Posterior cingulate gyrus (tissue), 11 donors: ENCODE data around the gene HERC2.

Source experiments
- DNase-seq, 10 donors: peaks; one replicate each; pipeline versions ENCODE4 v3.0.0 to v3.0.0-alpha.2; 2020 to 2021; ENCODE audit warnings: mixed read lengths in 3 of 10
- intact Hi-C: fragments of 100-400 bp; cut with DNase I; formaldehyde crosslinking; loops from one replicate; pipeline ENCODE4 v1.15.1; 2023

Gene HERC2

DNA sequence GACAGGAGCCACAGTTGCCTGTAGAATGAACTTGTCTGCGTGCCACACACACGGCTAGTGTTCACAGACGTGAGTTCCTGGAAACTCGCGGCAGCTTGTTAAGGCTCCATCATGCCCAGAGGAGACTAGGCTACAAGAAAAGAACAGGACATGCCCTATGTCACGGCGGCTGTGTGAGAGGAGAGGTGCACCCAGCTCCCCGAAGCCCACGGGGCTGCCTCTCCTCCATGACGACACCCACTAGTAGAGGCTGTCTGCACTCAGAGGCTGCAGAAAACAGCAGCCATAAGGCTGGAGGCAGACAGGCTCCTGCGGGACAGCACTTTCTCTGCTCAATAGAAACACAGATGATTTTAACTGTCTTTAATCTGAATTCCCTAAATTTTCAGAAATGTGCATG lies 203.9 kb downstream of the HERC2 start:
- intact Hi-C loops: no loop called here
- no peak for DNase-seq

DNA sequence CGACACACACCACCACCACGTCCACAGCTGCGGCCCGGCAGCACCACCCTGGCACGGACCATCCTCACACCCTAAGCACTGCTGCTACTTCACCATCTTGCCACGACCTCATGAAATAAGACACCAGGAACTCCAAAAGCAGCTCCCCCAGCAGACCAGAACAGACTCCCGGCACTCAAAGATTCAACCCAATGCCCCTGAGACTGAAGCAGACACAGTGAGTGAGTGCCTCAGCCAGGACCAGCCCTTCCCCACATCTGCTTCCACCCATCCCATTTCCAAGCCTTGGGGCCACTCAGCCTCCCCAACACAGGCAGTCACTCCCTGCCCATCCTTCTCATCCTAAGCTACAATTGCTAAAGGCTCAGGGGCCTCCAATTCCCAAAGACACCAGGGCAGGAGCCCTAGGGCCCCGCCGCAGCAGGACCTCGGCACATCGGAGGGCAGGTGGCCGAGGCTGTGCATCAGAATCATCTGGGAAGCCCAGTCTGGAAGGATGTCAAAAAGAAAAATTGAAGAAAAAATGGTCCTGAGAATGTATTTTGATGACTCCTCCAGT lies 204.5 kb downstream of the HERC2 start:
- intact Hi-C loops: no loop called here
- peak in 1 of 10 donors; percentile 0 for DNase-seq

DNA sequence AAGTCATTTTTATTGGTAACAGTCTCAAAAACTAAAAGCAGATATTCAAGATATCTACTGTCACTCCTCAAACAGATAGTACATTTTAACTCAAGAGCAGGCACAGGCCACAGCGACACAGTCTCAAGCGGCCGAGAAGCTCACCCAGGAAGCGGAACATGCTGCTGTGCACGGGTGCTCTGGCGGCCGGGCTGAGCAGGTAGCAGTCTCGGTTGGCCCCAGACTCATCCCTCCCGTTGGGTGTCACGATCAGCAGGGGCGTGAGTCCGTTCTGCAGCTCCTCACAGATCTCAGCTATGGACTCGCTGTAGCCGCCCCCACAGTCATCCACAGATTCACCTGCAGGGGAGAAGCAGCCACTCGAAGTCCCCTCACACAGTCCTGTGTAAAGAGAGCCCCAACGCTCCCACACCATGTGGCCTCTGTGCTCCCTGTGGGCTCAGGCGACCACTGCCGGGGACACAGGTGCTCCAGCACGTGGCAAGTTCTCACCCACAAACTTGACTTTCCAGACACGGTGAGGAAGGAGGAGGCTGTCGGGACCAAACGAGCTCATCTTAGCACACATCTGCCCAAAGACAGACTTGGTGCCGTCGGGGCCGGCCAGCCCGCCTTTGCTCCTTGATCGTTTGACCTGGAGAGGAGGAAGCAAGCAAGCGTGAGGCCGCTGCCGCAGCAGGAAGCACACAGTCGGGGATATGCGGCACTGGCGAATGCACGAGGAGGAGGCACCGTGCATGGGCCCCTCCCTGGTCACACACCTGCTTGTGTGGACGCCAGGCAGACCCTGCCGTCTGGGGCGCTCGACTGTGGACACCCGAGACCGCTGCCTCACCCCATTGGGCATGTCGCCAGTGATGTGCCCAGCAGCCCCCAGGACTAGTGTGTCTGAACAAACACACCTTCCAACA lies 205.2 kb downstream of the HERC2 start:
- intact Hi-C loops: no loop called here
- peak in 1 of 10 donors; percentile 1 for DNase-seq

DNA sequence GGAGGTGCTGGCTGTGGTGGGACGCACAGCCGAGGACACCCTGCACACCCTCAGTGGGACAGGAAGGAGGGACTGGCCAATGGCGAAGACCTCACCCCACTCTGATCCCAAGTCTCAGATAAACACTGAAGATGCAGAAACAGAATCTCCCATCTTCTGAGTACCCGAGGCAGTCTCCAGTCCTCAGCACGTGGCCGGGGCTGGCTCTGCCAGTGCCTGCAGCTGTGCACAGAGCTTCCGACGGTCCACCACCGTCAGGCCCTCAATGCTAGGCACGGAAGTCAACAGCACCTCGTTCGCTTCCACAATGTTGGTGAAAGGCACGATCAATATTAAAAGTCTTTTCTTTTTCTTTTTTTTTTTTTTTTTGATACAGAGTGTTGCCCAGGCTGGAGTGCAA lies 206.1 kb downstream of the HERC2 start:
- no peak for DNase-seq
- intact Hi-C loops: no loop called here

DNA sequence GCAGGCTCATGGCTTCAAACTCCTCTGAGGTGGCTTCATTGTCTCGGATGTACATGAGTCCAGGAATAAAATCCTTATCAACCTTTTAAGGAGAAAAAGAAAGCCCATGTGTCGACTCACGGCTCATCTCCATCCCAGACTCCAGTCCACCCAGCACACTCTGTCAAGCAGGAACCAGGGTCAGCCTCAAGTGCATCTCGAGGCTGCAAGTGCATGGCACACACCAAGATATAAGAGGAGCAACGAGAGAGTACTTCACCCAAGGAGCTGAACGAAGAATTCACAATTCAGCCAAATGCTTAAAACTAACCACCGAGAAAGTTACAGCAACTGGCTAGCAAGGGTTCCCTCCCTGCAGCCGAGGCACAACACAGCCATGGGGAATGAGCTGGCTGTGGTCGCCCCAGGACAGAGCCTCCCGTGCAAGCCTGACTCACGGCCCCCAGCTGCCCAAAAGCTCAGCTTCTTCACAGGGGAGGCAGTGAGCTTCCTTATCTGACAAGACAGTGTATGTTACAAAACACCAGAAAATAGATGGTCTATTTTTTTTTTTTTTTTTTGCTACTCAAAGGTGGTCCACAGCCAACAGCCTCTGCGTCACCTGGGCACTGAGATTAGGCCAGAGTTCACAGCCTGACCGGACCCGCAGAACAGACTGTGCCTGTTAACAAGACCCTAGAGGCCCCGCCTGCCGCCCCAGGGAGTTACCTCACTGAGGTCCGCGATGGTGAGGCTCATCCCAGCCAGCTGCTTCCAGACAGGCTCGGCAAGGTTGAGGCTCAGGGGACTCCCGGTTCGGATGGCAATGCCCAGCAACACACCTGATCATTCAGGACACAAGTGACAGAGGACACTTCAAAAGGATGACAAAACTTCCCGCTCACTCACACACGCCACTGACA lies 207.0 kb downstream of the HERC2 start:
- intact Hi-C loops: no loop called here
- peak in 1 of 10 donors; percentile 1 for DNase-seq

DNA sequence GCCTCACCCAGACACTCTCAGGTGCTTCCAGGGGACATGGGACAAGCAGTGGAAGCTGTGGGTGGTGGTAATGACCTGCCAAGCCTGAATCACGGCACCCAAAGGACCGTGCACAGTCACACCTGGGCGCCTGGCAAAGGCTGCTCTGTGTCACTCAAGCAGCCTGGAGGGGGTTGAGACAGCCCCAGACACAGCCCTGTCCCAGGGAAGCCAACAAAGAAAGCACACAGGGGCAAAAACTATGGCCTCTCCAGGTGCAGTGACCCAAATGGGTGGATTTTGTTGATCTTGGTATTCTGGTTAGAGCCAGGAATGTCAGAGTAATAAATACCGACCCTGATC lies 207.9 kb downstream of the HERC2 start:
- intact Hi-C loops: no loop called here

DNA sequence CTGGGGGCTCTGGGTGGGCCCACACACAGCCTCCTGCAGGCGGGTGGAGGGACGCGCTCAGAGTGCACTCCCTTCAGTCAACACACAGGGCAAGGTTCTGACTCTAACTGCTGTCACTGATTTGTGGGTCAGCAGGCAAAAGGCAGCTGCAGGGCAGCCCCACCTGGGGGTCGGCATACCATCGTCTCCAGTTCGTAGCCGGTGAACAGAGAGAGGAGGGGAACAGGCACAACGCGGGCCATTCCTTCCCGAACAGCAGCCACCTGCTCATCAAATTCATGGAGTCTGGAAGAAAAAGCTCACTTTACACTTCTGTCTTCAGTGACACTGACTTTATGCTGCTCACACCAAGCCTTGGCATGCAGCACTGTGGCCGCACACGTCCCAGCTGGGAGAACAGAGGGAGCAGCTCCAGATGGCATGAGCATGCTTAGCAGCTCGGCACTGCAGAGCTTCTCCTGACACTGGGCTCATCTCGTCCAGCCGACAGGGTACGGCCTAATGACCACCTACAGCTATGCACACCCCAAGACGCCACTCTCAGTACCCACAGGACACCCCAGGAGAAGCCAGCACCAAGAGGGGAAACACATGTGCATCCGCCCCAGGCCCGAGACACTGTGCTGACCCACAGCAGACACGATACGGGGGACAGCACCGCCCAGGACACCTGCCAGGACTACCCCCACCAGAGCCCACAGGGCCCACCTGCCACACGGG lies 208.4 kb downstream of the HERC2 start:
- DNase-seq: peak in 3 of 10 donors; percentile 41 to 92 (median 91)
- intact Hi-C loops: no loop called here

More for the DNA sequence above, 207.9 kb downstream of the HERC2 start:
- no peak for DNase-seq

DNA sequence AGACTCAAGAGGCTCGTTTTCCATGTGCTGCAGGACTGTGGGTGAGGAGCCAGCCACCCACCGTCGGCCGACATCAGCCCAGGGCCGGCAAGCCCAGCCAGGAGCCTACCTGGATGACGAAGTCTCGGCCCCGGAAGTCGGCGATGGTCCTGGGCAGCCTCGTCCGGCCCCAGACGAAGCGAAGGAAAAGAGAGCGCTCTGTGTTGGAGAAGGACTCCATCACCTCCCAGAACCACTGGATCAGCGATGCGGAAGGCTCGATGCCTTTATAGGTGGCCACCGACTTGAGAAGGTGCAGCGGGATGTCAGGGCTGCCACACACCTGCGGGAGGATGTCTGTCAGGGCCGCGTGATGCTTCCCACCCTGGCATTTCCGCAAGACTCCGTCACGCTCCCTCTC lies 209.0 kb downstream of the HERC2 start:
- no peak for DNase-seq
- intact Hi-C loops: no loop called here

DNA sequence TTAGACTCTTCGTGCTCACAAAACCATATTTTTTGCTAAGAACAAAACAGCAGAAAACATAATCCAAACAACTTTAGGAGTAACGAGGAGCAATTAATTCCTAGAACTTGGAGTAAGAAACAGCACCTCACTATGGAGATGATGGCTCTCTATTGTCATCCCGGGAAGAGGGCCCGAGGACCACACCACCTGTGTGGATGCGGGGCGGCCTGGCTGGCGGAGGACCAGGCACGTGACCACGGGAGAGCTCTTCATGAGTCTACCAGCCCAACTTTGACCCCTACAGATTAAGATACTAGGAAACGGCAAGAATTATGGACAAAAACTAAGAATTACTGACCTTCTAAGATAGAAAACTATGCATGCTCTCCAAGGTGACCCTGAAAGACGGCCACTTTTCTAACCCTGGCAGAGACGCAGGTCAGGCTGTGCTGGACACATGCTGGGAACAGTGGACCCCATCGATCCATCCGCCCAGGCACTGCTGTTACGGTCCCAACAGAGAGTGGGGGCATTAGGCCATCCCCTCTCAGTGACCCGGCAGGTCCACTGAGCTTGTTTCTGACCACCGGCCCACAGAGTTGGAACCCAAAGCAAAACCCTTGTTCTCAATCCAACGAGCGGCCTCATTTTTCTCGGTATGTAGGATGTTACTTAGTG lies 209.7 kb downstream of the HERC2 start:
- DNase-seq: no peak
- intact Hi-C loops: no loop called here

DNA sequence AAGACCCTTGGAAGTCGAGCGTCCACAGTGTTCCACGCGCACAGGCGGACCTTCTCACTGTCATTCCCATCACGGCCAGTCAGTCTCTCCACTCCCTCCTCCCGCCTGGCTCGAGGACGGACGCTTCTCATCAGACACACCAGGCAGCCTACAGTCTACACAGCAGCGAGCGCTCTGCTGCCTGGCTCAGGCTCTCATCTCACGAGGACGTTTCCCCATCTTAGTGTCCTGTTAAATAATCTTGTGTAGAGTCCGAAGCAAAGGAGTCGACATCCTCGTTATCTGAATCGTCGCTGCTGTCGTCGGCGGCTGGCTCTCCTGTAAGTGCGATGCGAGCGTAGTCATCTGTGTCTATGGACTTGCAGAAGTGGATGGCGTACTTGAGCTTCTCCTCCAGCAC lies 210.4 kb downstream of the HERC2 start:
- intact Hi-C loops: no loop called here
- peak in 1 of 10 donors; percentile 23 for DNase-seq

DNA sequence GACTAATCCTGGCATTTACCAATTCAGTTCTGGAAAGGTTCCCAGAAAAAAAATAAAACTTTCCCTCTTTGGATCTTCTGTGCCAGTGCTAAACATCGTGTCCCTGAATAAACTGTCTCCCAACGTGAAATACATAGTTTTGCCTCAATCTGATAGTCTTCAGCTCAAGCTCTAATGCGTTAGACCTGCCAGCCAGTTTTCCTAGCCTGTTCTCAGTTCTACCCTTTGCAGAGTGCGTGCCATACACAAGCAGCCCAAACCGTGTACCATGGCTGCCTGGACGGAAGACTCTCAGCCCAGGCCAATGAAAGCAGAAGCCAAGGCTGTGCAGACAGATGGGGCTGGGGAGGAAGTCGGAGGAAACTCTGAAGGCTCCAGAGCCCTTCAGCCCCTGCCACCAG lies 211.5 kb downstream of the HERC2 start:
- DNase-seq: peak in 1 of 10 donors; percentile 74
- intact Hi-C loops: no loop called here

DNA sequence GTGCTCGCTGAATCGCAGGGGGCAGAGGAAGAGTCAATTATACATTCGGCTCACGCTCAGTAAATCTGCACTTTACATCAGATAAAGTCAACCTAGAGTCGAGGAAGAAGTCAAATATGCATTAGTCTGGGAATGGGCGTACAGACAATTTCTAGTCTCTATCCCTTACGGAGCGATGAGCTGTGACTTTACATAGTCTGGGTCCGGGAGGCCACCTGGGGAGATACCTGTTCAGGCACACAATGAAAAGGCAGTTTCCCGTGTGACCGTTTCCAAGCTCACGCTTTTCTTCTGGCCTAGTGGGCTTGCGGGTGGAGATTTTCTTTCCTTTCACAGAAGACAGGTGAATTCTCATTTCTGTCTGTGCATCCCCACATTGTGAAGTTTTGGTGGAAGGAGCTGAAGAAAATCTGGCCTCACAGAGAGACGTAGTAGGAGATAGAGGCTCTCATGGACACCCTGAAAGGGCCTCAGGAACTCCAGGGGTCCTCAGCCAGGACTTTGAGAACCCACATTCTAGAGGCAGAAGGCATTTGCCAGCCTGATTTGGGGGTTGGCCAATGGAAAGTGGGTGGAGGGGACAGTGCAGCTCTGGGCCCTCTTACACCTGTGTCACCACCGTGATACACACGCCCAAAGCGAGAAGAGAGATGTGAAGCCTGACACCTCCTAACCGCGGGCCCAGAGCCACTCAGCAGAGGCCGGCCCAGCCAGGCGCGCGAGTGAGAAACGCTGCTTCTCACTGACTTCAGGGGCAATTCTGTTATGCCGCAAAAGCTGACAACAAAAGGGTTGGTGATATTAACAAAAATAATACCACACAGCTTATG lies 212.1 kb downstream of the HERC2 start:
- intact Hi-C loops: no loop called here

DNA sequence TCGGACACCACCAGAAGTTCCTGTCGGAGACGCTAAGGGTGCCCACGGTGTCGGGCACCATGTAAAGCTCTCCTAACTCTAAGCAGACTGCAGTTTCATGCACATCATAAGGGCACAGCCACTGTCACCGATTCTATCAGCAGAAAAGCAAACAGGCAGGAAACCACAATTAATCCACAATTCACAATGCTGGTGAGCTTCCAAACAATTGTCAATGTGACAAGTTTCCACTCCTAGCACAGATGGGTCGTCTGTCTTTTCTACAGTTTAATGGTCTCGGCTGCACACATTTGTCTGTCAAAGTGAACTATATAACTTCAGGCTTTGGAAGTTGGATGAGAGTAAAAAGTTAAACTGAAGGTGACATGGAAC lies 214.1 kb downstream of the HERC2 start:
- intact Hi-C loops: no loop called here
- no peak for DNase-seq

More for the DNA sequence above, 212.1 kb downstream of the HERC2 start:
- peak in 3 of 10 donors; percentile 6 to 76 (median 71) for DNase-seq

DNA sequence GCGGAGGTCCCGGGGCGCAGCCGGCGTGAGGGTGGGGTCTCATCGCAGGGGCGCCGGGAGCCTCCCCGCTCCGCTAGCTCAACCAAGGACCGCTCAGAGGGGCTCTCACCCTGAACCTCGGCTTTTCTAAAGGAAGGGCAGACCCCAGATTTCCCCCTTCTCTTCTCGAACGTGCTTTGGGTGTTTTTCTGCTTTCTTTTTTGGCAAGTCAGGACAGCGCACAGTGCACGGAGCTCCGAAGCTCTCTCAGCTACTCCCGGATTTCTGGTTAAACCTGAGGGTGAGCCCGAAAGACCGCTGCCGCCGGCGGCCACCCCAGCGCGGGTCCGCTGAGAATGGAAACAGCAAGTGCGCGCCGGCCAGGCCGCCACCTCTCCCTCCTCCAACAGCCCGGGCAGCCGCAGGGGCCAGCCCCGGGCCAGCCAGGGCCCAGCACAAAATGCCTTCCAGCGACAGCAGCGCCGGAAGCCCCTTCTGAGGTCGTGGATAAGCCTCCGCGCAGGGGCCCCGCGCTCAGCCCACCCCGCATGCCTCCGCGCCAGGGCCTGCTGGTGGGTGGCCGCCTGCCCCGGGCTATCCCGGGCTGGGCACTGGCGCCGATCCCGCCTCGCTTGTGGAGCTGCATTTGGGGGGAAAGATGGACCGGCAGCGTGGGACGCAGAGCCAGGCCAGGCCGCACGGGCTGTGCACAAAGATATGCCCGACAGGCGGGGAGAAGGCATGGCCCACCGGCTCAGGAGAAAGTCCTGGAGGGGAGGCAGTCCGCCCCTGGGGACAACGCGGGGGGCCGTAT lies 214.7 kb downstream of the HERC2 start:
- intact Hi-C loops: no loop called here
- DNase-seq: peak in 2 of 10 donors; percentile 73 to 84

DNA sequence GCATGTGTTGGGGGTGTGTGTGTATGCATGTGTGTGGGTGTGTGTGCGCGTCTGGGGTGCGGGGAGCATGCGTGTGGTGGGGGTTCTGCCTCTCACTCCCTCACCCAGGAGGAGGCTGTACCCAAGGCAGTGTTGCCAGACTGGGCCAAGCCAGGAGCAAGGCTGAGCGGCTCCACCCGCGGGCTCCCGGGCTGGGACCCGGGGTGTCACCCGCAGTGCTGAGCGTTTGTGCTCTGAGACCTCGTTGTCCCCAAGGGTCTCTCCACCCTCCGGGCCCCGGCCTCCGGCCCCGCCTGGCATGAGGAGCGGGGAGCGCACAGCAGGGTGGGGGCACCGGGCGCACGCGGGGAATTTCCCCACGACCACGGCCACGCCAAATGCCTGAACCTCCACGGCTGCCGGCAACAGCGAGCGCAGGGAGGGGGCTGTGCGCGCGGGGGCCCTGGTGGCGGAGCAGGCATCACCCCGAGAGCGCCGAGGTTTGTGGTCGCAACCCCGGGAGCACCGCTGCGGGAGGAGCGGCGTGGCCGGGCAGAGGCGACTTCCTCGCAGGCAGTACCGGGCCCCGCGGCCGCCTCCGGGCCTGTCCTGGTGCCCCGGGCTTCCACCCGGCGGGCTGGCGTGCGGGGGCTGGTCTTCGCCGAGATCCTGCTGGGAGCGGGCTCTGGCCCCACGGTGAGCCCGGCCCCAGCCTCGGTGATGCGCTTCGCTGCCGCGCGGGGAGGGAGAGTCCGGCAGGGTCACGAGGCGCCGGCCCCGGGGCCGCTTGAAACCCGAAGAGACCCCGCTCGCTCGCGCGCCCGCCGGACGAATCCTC lies 215.5 kb downstream of the HERC2 start:
- peak in 2 of 10 donors; percentile 83 to 89 for DNase-seq
- intact Hi-C loops: no loop called here

DNA sequence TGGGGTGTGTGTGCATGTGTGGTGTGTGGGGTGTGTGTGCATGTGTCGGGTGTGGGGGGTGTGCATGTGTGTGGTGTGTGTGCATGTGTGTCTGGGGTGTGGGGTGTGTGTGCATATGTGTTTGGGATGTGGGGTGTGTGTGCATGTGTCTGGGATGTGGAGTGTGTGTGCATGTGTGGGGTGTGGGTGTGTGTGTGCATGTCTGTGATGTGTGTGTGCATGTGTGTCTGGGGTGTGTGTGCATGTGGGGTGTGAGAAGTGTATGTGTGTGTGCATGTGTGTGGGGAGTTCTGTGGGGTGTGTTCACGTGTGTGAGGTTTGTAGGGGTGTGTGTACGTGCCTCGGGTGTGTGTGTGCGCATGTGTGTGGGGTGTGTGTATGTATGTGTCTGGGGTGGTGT lies 216.2 kb downstream of the HERC2 start:
- intact Hi-C loops: no loop called here
- DNase-seq: peak in 1 of 10 donors; percentile 46

DNA sequence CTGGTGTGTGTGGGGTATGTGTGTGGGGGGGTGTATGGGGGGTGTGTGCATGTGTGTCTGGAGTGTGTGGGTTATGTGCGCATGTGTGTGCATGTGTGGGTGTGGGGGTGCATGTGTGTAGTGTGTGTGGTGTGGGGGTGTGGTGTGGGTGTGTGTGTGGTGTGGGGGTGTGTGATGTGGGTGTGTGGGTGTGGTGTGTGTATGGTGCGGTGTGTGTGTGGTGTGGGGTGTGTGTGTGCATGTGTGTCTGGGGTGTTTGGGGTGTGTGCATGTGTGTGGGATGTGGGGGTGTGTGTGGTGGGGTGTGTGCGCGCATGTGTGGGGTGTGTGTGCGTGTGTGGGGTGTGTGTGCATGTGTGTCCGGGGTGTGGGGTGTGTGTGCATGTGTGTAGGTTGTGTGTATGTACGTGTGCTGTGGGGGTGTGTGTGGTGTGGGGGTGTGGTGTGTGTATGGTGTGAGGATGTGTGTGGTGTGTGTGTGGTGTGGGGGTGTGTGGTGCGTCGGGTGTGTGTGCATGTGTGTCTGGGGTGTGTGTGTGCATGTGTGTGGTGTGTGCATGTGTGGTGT lies 216.7 kb downstream of the HERC2 start:
- intact Hi-C loops: no loop called here
- peak in 2 of 10 donors; percentile 5 to 32 for DNase-seq
